Lung (tissue), 12 donors: Measurements from ENCODE around the gene LY9. TPM values are rescaled to one million over a fixed set of nuclear protein-coding genes. Genes with fewer than 3 reads are reported as not detected.

Source experiments
- ATAC-seq: fragments of 200-7000 bp; cut with Tn5 transposase; one replicate; pipeline ENCODE4 v1.9.1; 2020; ENCODE audit warnings: moderate number of reproducible peaks; ENCODE audit not compliant: insufficient read depth, low FRiP score
- DNase-seq, 3 donors: peaks; one replicate each; pipeline ENCODE4 v3.0.0-alpha.2; 2013 to 2017
- H3K27ac ChIP-seq, 2 donors: one replicate each; pipeline ENCODE4 v1.5.1; 2013; ENCODE audit warnings: mild to moderate bottlenecking in 2 of 2, moderate library complexity in 2 of 2, control low read depth in 1 of 2, inconsistent platforms in 1 of 2, low read depth in 1 of 2, low read length in 1 of 2
- H3K27me3 ChIP-seq, 3 donors: one replicate each; pipeline ENCODE4 v1.5.1; 2013; ENCODE audit warnings: low read length in 2 of 3; ENCODE audit not compliant: control insufficient read depth in 3 of 3, insufficient read depth in 3 of 3
- H3K36me3 ChIP-seq, 4 donors: one replicate each; pipeline ENCODE4 v1.5.1; 2013; ENCODE audit warnings: low read length in 4 of 4, mild to moderate bottlenecking in 1 of 4, moderate library complexity in 1 of 4; ENCODE audit not compliant: control insufficient read depth in 4 of 4, insufficient read depth in 4 of 4
- H3K4me1 ChIP-seq, 5 donors: one replicate each; pipeline ENCODE4 v1.5.1; 2013; ENCODE audit warnings: low read length in 5 of 5, mild to moderate bottlenecking in 2 of 5, moderate library complexity in 1 of 5; ENCODE audit not compliant: control insufficient read depth in 5 of 5, insufficient read depth in 5 of 5
- H3K4me3 ChIP-seq: one replicate; pipeline ENCODE4 v1.5.1; 2013; ENCODE audit warnings: mild to moderate bottlenecking, control low read depth, moderate library complexity
- H3K9ac ChIP-seq, 2 donors: one replicate each; pipeline ENCODE4 v1.5.1; 2013; ENCODE audit warnings: low read length in 2 of 2, control low read depth in 1 of 2; ENCODE audit not compliant: insufficient read depth in 1 of 2
- H3K9me3 ChIP-seq, 4 donors: one replicate each; pipeline ENCODE4 v1.5.1; 2013; ENCODE audit warnings: low read length in 3 of 4, mild to moderate bottlenecking in 1 of 4, moderate library complexity in 1 of 4; ENCODE audit not compliant: control insufficient read depth in 4 of 4, insufficient read depth in 3 of 4
- CTCF ChIP-seq: IDR thresholded peaks from 2 replicates; pipeline ENCODE4 v1.5.1; 2012; ENCODE audit warnings: mild to moderate bottlenecking; ENCODE audit errors: control extremely low read depth, extremely low read depth
- WGBS, 2 donors: extraction: QIAGEN DNeasy Blood & Tissue Kit; methylation state at CpG; one replicate each; pipeline ENCODE4 v1.1.7; 2013; 5-methylcytosine and 5-hydroxymethylcytosine counted together
- polyA plus RNA-seq, 2 donors: library from polyadenylated mRNA; stranded (reverse); fragments of 200-250 nt; gene quantifications; one replicate each; pipeline ENCODE4 v1.2.1, GENCODE V29; 2013
- total RNA-seq, 2 donors: library from RNA; depleted of rRNA in 1 of 2; stranded (reverse); fragments of >200 nt in 1 of 2; gene quantifications; one replicate each; pipeline ENCODE4 v1.2.1, GENCODE V29; 2014 to 2021
- donor health status: control.
- donor health status: control.
- donor health status: Bipolar disorder and iron deficiency.
- donor health status: healthy.
- donor health status: DM: yes; HTN: yes; CAD: no.

Gene LY9
- total and polyA plus RNA-seq, 4 donors = 0.94 to 3.4 (median 1.4) TPM

- no peaks in the 10 kb centered on the region for H3K4me1 ChIP-seq
- no peak for ATAC-seq
- no peaks in the 10 kb centered on the region for H3K27me3 ChIP-seq
- 91 to 98% methylated on average over 11 of the region's 11 CpGs for whole genome bisulfite sequencing, 2 donors
- no peak overlapping the region for H3K4me3 ChIP-seq
- H3K9ac ChIP-seq = no peak overlapping the region
- no peaks in the 10 kb centered on the region for H3K9me3 ChIP-seq
- DNase-seq = no peak
- no peak for TF ChIP-seq CTCF
- no peak overlapping the region for H3K27ac ChIP-seq
- no peaks in the 10 kb centered on the region for H3K36me3 ChIP-seq
These were observed 6.8 kb upstream of the LY9 start for GRCh38 chr1:160789051-160789701.

GRCh38 chr1:160789702-160790611 is 6.0 kb upstream of the LY9 start:
- no peak overlapping the region for H3K9ac ChIP-seq
- no peak for DNase-seq
- no peaks in the 10 kb centered on the region for H3K36me3 ChIP-seq
- 81 to 83% methylated on average over 13 of the region's 13 CpGs for WGBS, 2 donors
- no peaks in the 10 kb centered on the region for H3K4me1 ChIP-seq
- no peaks in the 10 kb centered on the region for H3K9me3 ChIP-seq
- H3K27me3 ChIP-seq = no peaks in the 10 kb centered on the region
- TF ChIP-seq CTCF = no peak
- H3K4me3 ChIP-seq = no peak overlapping the region
- H3K27ac ChIP-seq = no peak overlapping the region
- ATAC-seq = no peak

GRCh38 chr1:160794376-160794775 is 1.6 kb upstream of the LY9 start:
- no peaks in the 10 kb centered on the region for H3K36me3 ChIP-seq
- H3K9ac ChIP-seq = no peak overlapping the region
- TF ChIP-seq CTCF = no peak
- peaks cover 0 to 2% (median 0%) of the 10 kb centered on the region in 4 donors for H3K9me3 ChIP-seq
- H3K27ac ChIP-seq = no peak overlapping the region
- no peak overlapping the region for H3K4me3 ChIP-seq
- H3K27me3 ChIP-seq = peaks cover 0 to 2% (median 0%) of the 10 kb centered on the region in 3 donors
- ATAC-seq (no peak), DNase-seq (no peak)
- no peaks in the 10 kb centered on the region for H3K4me1 ChIP-seq
- WGBS, 2 donors = 44 to 47% methylated on average over 3 of the region's 3 CpGs
